ENCODE data around the gene USH2A. TPM values are rescaled to one million over a fixed set of nuclear protein-coding genes. Genes with fewer than 3 reads are reported as not detected.

USH2A gene
- total RNA-seq, 2 donors from 2014 or later = 0.74 TPM; not detected in 1

- Histone ChIP-seq H3K4me3 (no peak overlapping the region), H3K27me3 (replicated peaks; ENCODE audit: insufficient read depth) (no peaks in the 10 kb centered on the region), H3K36me3 (no peaks in the 10 kb centered on the region), H3K9me3 (no peaks in the 10 kb centered on the region), H3K27ac (no peak overlapping the region), H3K4me1 (replicated peaks) (peaks cover 9% of the 10 kb centered on the region)
- WGBS = 66% methylated on average over 3 of the region's 3 CpGs
- TF ChIP-seq POLR2A (IDR thresholded peaks at IDR 0.05) (no peak), CTCF (IDR thresholded peaks at IDR 0.05) (no peak), POLR2AphosphoS5 (IDR thresholded peaks at IDR 0.05) (no peak)
- DNase-seq (ENCODE audit: low spot score) = no peak
- intact Hi-C loops (cut with DNase I) = no loop called here
Observed at GRCh38 chr1:215594640-215595039, 828.6 kb downstream of the USH2A start.

DNA sequence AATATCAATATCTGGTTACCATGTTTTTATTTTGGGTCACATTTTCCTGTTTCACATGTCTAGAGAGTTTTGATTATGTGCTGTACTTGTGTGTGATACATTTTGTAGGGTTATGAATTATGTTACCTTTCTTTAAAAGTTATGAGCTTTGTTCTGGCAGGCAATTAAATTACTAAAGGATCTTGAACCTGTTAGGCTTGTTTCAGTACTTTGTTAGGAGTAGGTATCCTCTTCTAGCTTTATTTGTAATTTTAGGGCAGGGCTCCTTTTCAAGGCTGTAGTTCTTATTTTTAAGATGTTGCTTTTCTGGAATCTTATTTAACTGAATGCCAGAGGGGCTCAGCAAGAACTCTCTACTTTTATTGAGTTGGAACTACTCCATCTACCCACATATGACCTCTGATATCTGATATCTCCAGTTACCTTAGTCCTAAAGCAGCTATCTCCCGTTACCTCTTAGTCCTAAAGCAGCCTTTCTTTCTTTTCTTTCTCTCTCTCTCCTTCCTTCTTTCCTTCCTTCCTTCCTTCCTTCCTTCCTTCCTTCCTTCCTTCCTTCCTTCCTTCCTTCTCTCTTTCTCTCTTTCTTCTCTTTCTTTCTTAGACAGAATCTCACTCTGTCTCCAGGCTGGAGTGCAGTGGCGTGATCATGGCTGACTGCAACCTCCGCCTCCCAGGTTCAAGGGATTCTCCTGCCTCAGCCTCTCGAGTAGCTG is 832.3 kb downstream of the USH2A start:
- TF ChIP-seq POLR2A (IDR thresholded peaks at IDR 0.05) (no peak), POLR2AphosphoS5 (IDR thresholded peaks at IDR 0.05) (no peak), CTCF (IDR thresholded peaks at IDR 0.05) (no peak)
- intact Hi-C loops (cut with DNase I) = no loop called here
- no peaks in the 10 kb centered on the region for H3K36me3 ChIP-seq
- H3K9me3 ChIP-seq = no peaks in the 10 kb centered on the region
- peak overlapping the region; percentile 6 to 40 for H3K27ac ChIP-seq
- H3K4me1 ChIP-seq (replicated peaks) = peaks cover 9% of the 10 kb centered on the region
- no peak overlapping the region for H3K4me3 ChIP-seq
- no peaks in the 10 kb centered on the region for H3K27me3 ChIP-seq (replicated peaks; ENCODE audit: insufficient read depth)
- no peak for DNase-seq (ENCODE audit: low spot score)
- 88% methylated on average over 4 of the region's 4 CpGs for WGBS

DNA sequence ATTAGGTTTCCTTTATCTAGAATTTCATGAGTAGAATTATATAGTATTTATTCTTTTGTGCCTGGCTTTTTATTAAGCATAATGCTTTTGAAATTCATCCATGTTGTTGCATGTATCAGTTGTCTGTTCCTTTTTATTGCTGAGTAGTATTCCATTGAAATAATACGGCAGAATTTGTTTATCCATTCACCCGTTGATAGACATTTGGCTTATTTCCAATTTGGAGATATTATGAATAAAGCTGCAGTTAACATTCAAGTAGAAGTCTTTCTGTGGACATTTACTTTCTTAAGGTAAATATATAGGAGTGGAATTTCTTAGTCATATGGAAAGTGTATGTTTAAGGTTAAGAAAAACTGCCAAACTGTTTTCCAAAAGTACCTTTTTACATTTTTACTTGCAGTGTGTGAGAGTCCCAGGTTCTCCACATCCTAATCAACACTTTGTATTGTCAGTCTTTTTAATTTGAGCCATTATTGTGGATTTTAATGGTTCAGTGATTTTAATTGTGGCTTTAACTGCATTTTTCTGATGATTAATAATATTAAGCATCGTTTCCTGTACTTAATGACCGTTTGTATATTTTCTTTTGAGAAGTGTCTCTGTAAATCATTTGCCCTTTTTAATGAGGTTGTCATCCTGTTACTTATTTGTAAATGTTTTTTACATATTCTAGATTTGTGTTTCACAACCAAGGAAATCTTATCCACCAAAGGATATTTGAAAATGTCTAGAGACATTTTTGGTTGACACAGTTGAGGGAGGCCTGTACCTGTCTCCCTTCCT is 833.4 kb downstream of the USH2A start:
- no peaks in the 10 kb centered on the region for H3K36me3 ChIP-seq
- WGBS = 45% methylated on average over 4 of the region's 4 CpGs
- intact Hi-C loops (cut with DNase I) = no loop called here
- no peak overlapping the region for H3K4me3 ChIP-seq
- H3K27me3 ChIP-seq (replicated peaks; ENCODE audit: insufficient read depth) = no peaks in the 10 kb centered on the region
- H3K9me3 ChIP-seq = no peaks in the 10 kb centered on the region
- peaks cover 6% of the 10 kb centered on the region for H3K4me1 ChIP-seq (replicated peaks)
- TF ChIP-seq POLR2A (IDR thresholded peaks at IDR 0.05) (no peak), CTCF (IDR thresholded peaks at IDR 0.05) (no peak)
- DNase-seq (ENCODE audit: low spot score) = no peak
- no peak overlapping the region for H3K27ac ChIP-seq

DNA sequence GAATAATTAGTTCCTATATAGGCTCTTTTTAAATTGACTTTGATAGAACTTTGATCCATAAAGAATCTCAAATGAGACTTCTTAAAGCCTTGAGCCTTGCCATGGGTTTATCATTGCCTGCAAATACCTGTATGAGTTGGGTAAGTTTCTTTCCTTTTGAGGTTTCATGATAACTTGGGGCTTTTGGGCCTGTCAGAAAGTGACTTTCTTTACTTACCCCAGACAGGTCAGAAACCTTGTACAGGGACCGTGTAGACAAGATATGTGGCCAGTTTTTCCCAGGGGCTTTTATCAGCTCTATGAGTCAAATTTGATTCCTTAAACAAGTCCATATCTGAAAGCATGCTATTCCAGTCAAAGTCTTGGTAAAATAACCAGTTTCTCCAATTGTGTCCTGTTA is 838.9 kb downstream of the USH2A start:
- Histone ChIP-seq H3K27me3 (replicated peaks; ENCODE audit: insufficient read depth) (no peaks in the 10 kb centered on the region), H3K36me3 (no peaks in the 10 kb centered on the region), H3K27ac (no peak overlapping the region), H3K4me1 (replicated peaks) (no peaks in the 10 kb centered on the region), H3K4me3 (no peak overlapping the region), H3K9me3 (no peaks in the 10 kb centered on the region)
- no peak for DNase-seq (ENCODE audit: low spot score)
- 93% methylated on average over 1 of the region's 1 CpG for WGBS
- intact Hi-C loops (cut with DNase I) = no loop called here
- TF ChIP-seq POLR2AphosphoS5 (IDR thresholded peaks at IDR 0.05) = no peak
- TF ChIP-seq CTCF (IDR thresholded peaks at IDR 0.05) = no peak
- TF ChIP-seq POLR2A (IDR thresholded peaks at IDR 0.05) = no peak

Data from prostate gland (tissue), 2 donors.